ENCODE data around the gene PRKN. TPM values are rescaled to one million over a fixed set of nuclear protein-coding genes. Genes with fewer than 3 reads are reported as not detected.

Gene PRKN
- total RNA-seq, 1 experiment from 2014 or later, result 2.0 TPM

DNA sequence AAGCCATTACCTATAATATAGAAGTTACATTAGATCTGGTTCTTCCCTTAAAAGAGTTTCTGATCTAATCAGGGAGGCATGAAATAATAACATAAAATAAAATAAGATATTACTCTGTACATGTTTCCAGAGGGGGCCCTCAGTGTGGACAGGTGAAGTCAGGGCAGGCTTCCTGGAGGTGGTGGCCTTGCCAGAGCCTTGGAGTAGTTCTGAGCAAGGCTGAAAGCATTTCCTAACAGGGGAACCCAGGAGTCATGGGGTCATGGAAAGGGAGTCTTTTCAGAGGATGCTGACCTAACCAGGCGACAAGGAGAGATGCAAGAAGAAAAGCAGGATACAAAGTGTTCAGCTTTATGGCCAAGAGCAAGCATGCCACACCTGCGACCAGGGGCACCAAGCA is 982.4 kb downstream of the PRKN start:
- Histone ChIP-seq H4K5ac (ENCODE audit: insufficient read length, low read depth, low read length) (no peak overlapping the region), H3K18ac (ENCODE audit: insufficient read length, low read depth, low read length) (no peak overlapping the region), H2BK5ac (ENCODE audit: insufficient read length, low read length) (no peak overlapping the region), H2BK12ac (ENCODE audit: insufficient read length, low read depth, low read length) (no peak overlapping the region), H3K9me3 (ENCODE audit: control insufficient read depth, low read depth, low read length) (no peaks in the 10 kb centered on the region), H4K20me1 (ENCODE audit: control insufficient read depth, insufficient read depth, insufficient read length) (no peaks in the 10 kb centered on the region), H3K9ac (ENCODE audit: extremely low read depth, insufficient read length, low read length) (no peak overlapping the region), H3T11ph (ENCODE audit: low read length) (no peak overlapping the region), H3K4me2 (ENCODE audit: insufficient read depth, insufficient read length, low read length) (no peak overlapping the region), H3K56ac (ENCODE audit: insufficient read length, low read depth, low read length) (no peak overlapping the region), H3K79me1 (ENCODE audit: insufficient read depth, low read depth, low read length, poor library complexity, severe bottlenecking) (no peaks in the 10 kb centered on the region), H3K27ac (ENCODE audit: insufficient read length, low read depth, low read length) (no peak overlapping the region), H2BK15ac (ENCODE audit: low read depth, low read length) (no peak overlapping the region), H3K27me3 (ENCODE audit: insufficient read depth, low read length) (no peaks in the 10 kb centered on the region), H3K14ac (ENCODE audit: insufficient read depth, low read length) (no peak overlapping the region), H2AK5ac (ENCODE audit: insufficient read length, low read length) (no peak overlapping the region), H4K91ac (ENCODE audit: insufficient read length, low read depth, low read length) (no peak overlapping the region), H2BK120ac (ENCODE audit: low read depth, low read length, poor library complexity, severe bottlenecking) (no peak overlapping the region), H2AFZ (ENCODE audit: low read length) (no peak overlapping the region), H4K8ac (replicated peaks; ENCODE audit: insufficient read length, low read depth, low read length) (no peak overlapping the region), H2BK20ac (ENCODE audit: low read depth, low read length, poor library complexity, severe bottlenecking) (no peak overlapping the region), H3K4ac (ENCODE audit: low read depth, low read length) (no peak overlapping the region), H3K23ac (ENCODE audit: insufficient read length, low read depth, low read length) (no peak overlapping the region), H3K79me2 (ENCODE audit: insufficient read depth, low read length) (no peaks in the 10 kb centered on the region), H3K23me2 (ENCODE audit: insufficient read length, low read depth, low read length, poor library complexity, severe bottlenecking) (no peaks in the 10 kb centered on the region), H3K4me1 (ENCODE audit: insufficient read depth, low read length) (no peaks in the 10 kb centered on the region)
- H3K4me3 Mint-ChIP-seq, result no peak overlapping the region
- H3K9me3 Mint-ChIP-seq, result no peaks in the 10 kb centered on the region
- TF ChIP-seq, protein P1, sequence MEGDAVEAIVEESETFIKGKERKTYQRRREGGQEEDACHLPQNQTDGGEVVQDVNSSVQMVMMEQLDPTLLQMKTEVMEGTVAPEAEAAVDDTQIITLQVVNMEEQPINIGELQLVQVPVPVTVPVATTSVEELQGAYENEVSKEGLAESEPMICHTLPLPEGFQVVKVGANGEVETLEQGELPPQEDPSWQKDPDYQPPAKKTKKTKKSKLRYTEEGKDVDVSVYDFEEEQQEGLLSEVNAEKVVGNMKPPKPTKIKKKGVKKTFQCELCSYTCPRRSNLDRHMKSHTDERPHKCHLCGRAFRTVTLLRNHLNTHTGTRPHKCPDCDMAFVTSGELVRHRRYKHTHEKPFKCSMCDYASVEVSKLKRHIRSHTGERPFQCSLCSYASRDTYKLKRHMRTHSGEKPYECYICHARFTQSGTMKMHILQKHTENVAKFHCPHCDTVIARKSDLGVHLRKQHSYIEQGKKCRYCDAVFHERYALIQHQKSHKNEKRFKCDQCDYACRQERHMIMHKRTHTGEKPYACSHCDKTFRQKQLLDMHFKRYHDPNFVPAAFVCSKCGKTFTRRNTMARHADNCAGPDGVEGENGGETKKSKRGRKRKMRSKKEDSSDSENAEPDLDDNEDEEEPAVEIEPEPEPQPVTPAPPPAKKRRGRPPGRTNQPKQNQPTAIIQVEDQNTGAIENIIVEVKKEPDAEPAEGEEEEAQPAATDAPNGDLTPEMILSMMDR (conservative IDR thresholded peaks at IDR 0.05), result no peak
- H3K36me3 Mint-ChIP-seq (ENCODE audit: insufficient read depth in 1 of 3, low read depth in 3 of 3), result no peaks in the 10 kb centered on the region
- no peak overlapping the region for H3K27ac Mint-ChIP-seq
- no peaks in the 10 kb centered on the region; the same call in 1 of the 2 replicates for H3K27me3 Mint-ChIP-seq (ENCODE audit: low read depth)
- no peak for DNase-seq
- H3K4me1 Mint-ChIP-seq, result peaks cover 13 to 14% of the 10 kb centered on the region in 2 experiments
- no CpG with 5 or more reads among the region's 2 CpGs for WGBS (ENCODE audit: extremely low coverage, insufficient read length, low lambda C conversion rate)
